ENCODE results near the gene TMEM95.
A peak's percentile ranks its signal among the peaks of the same experiment; 100 is the strongest.
"Not testable (repeated sequence)": the region's sequence is repeated elsewhere in the genome, so short reads cannot be mapped to it uniquely, and the experiment has no call there.

TMEM95 gene

GRCh38 chr17:7346761-7347614 is 8.0 kb upstream of the TMEM95 start:
- no peak for DNase-seq (ENCODE audit: low read depth)

GRCh38 chr17:7347630-7348477 is 7.1 kb upstream of the TMEM95 start:
- DNase-seq (ENCODE audit: low read depth), result no peak

GRCh38 chr17:7348478-7349242 is 6.3 kb upstream of the TMEM95 start:
- peak; percentile 53 for DNase-seq (ENCODE audit: low read depth)

DNA sequence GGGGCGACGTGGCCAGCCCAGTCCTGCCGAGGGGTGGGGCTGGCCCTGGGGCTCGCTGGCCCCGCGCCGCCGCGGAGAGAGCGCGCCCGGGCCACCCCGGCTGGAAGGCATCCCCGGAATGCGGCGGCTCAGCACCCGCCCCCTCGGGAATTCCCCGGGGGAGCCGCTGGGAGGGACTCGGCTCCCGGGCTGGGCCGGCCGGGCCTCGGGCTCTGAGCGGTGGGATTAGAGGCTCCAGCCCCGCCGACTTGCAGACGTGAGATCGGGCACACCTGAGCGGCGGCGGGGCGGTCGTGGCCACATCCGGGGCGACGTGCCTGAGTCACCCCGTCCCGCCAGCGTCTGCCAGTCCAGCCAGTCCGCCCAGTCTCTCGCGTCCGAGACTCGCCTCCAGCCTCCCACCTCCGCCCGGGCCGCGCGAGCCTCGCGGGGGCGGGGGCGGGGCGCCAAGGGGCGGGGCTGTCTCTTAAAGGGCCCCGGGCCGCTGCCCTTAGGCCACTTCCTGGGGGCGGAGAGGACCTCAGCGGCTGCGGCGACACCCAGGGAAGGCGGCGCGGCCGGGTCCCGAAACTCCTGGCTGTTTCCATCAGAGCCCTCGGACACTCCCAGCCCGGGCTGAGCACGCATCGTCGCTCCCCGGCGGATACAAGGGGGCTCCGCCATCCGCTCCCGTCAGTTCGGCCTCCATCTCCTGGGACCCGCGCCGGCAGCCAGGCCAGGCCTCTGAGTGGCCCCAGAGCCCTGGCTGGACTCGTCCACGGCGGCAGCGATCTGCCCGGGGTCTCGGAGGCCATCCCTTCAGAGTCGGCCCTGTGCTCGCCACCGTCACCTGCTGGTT is 3.1 kb upstream of the TMEM95 start, which contains the start of gene KCTD11:
Gene KCTD11, plus strand, starts transcription at position 498 of the 838 bp plus-strand sequence.
- peak; percentile 93 for DNase-seq (ENCODE audit: low read depth)

- no peak for DNase-seq (ENCODE audit: low read depth)
These were observed 2.5 kb upstream of the TMEM95 start for GRCh38 chr17:7352503-7352889.

DNA sequence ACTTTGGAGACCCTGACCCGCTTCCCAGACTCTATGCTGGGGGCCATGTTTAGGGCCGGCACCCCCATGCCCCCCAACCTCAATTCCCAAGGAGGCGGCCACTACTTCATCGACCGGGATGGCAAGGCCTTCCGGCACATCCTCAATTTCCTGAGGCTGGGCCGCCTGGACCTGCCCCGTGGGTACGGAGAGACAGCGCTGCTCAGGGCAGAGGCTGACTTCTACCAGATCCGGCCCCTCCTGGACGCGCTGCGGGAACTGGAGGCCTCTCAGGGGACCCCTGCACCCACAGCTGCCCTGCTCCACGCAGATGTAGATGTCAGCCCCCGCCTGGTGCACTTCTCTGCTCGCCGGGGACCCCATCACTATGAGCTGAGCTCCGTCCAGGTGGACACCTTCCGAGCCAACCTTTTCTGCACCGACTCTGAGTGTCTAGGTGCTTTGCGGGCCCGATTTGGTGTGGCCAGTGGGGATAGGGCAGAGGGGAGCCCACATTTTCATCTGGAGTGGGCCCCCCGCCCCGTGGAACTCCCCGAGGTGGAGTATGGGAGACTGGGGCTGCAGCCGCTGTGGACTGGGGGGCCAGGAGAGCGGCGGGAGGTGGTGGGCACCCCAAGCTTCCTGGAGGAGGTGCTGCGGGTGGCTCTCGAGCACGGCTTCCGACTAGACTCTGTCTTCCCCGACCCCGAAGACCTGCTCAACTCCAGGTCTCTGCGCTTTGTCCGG is 1.9 kb upstream of the TMEM95 start:
- no peak for DNase-seq (ENCODE audit: low read depth)

DNA sequence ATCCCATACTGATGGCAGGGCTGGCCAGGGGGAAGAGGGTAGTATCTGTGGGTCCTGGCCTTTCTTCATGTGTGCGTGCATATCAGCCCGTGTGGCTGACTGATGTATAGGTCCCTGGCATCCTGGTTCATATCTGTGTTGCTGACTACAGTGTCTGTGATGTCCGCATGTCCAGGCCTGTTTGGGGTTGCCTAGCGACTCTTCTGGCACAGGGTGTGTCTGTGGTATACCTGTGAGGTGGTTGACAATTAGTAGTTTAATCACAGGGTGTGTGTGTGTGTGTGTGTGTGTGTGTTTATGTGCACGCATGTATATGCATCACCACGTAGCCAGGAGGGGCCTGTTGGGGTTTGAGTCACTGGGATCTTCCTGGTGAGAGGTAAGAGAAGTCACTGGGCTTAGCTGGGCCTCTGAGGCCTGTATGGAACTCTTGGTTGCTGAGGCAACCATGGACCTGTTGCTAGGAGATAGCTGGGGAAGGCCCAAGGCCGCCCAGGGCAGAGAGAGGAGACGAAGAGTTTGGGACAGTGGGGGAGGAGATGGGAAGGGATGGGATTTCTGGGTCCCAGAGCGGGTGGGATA is 603 bp upstream of the TMEM95 start:
- DNase-seq (ENCODE audit: low read depth), result peak; percentile 32

DNA sequence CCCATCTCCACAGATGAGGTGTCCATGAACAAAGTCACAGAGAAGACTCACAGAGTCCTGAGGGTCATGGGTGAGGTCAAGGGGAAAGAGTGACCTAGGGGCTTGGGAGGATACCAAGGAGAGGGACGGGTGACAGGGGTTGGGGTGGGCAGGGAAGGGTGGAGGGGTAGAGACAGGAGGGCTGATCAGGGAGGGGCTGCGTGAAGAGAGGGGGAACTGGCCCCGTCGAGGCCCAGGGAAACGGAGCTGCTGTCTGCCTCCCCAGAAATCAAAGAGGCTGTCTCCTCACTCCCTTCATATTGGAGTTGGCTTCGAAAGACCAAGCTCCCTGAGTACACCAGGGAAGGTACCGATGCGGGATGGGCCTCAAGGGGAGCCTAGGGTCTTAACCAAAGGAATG is 617 bp downstream of the TMEM95 start:
- no peak for DNase-seq (ENCODE audit: low read depth)

GRCh38 chr17:7356072-7356549 is 1.2 kb downstream of the TMEM95 start:
- peak; percentile 48 for DNase-seq (ENCODE audit: low read depth)

GRCh38 chr17:7356756-7357155 is 1.8 kb downstream of the TMEM95 start:
- no peak for DNase-seq (ENCODE audit: low read depth)

DNA sequence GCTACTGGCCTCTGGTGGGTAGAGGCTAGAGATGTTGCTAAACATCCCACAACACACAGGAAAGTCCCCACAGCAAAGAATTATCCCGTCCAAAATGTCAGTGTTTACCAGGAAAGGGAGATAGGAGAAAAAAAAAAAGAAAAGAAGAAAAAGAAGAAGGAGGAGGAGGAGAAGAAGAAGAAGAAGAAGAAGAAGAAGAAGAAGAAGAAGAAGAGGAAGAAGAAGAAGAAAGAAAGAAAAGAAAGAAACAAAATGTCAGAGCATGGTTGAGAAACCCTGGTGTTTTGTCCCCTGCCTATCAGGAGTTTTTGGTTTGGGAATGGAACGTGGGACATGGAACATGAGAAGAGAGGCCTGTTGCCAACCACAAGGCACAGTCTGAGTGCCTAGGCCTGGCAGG is 2.4 kb downstream of the TMEM95 start:
- DNase-seq (ENCODE audit: low read depth), result no peak

DNA sequence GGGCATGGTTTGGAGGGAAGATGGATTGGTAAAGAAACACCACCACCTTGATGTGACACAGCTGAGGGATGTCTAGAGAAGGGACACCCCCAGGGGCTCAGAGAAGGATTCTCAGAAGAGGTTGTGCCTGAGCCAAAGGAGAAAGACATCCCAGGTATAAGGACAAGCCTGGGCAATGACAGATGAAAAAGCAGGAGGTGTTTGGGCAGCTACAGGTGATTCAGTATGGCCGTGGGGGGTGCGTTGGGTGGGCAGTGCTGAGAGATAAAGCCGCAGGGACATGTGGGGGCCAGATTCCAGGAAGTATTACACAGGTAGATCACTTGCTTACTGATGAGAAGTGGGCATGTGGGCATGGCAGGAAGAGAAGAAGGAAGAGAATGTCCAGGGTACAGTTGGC is 7.0 kb downstream of the TMEM95 start:
- no peak for DNase-seq (ENCODE audit: low read depth)

DNA sequence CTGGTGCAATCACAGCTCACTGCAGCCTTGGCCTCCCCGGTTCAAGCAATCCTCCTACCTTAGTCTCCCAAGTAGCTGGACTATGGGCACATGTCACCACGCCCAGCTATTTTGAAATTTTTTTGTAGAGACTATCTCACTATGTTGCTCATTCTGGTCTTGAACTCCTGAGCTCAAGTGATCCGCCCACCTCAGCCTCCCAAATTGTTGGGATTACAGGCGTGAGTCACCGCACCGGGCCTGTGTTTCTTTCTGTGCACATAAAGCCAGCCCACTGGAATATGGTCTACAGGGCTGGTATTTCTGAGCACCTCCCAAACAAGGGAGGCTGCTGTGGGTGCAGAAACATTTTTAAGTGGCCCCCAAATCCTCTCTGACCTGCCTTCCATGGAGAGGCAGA is 8.4 kb downstream of the TMEM95 start:
- DNase-seq (ENCODE audit: low read depth), result no peak

DNA sequence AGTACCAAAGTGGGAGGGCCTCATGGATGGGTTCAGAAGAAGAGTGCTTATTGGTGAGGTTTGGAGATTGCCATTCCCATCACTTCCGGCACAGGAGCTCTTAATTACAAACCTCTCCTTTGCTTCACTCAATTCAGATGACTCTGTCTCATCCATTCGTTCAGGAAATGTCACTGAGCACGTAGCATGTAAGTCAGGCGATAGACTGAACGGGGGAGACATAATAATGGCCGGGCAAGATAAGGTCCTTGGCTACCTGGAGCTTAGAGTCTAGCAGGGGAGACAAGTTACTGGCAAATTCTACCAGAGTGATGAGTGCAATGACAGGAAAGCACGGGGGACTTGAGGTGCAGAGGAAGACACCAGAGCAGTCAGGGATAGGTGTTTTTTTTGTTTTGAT is 11.0 kb downstream of the TMEM95 start:
- DNase-seq (ENCODE audit: low read depth), result not testable (repeated sequence)

DNA sequence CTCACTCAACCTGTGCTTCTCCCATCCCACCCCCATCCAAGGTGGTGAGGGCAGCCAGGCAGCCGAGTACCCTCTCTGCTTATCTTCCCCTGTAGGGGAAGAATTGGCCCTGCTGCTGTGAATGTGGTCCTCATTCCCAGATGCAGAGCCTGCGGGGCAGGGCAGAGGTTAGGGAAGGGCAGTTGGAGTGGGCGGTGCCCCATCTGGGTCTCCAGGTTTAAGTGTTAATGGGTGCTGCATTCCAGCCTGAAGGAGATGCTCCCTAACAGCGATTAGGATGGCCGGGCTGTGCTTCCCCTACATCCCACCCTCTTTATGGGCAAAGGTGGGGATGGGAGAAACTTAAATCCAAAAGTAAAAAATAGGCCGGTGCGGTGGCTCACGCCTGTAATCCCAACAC is 12.1 kb downstream of the TMEM95 start:
- no peak for DNase-seq (ENCODE audit: low read depth)

- DNase-seq (ENCODE audit: low read depth), result no peak
These were observed 13.1 kb downstream of the TMEM95 start for GRCh38 chr17:7367918-7368598.

GRCh38 chr17:7368599-7368994 is 13.6 kb downstream of the TMEM95 start:
- not testable (repeated sequence) for DNase-seq (ENCODE audit: low read depth)

DNA sequence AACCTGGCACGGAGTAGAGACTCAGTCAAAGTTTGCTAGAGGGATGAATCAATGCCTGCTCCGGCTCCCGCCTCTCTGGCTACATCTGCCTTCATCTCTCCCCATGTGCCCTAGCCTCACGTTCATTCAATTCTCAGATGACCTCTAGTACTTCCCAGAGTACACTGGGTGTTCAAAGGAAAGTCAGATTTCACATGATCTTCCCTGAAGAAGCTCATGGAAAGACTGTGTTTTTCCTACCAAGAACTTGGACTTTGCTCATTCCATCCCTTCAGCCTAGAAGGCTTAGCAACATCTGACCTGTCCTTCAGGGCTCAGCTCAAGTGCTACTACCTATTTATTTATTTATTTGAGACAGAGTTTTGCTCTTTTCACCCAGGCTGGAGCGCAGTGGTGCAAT is 14.9 kb downstream of the TMEM95 start:
- DNase-seq (ENCODE audit: low read depth), result no peak

GRCh38 chr17:7370853-7371252 is 15.9 kb downstream of the TMEM95 start:
- DNase-seq (ENCODE audit: low read depth), result no peak

- no peak for DNase-seq (ENCODE audit: low read depth)
These were observed 19.4 kb downstream of the TMEM95 start for GRCh38 chr17:7374353-7374752.

All from fibroblast of gingiva (primary cell).